C1 segment of cervical spinal cord (tissue), 14 donors: Measurements from ENCODE around the gene TBCD.

Source experiments
- DNase-seq, 14 donors: peaks; one replicate each; lab custom pipeline; 2025; lab: John Stamatoyannopoulos, UW

TBCD gene

DNA sequence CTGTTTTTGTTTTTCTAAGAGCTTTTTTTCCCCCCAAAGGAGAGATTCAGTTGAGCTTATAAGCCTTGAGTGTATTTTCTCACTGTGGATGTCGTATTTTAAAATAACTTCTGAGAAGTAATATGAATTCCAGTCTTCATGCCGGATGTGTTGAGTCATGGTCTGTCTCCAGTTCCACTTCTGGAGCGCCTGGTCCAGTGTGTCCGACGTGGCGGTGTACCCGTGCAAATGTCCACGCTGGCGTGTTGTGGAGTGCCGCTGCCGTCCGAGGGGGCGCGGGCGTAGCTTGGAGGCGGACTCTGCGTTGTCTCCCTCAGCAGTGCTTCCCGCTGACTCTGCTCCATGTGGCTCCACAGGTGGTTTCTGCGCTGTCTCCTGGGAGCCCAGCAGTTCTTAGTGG lies 148.9 kb downstream of the TBCD start:
- DNase-seq: no peak

DNA sequence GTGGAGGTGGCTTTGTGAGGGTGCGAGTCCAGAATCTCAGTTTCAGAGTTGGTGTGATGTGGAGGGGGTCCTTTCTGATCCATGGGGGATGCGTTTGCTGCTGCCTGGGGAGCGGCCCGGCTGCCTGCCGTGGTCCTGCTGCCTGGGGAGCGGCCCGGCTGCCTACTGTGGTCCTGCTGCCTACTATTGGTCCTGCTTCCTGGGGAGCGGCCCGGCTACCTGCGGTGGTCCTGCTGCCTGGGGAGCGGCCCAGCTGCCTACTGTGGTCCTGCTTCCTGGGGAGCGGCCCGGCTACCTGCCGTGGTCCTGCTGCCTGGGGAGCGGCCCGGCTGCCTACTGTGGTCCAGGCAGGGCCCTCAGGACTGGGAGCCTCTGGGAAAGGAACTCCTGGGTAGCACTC lies 149.5 kb downstream of the TBCD start:
- no peak for DNase-seq

DNA sequence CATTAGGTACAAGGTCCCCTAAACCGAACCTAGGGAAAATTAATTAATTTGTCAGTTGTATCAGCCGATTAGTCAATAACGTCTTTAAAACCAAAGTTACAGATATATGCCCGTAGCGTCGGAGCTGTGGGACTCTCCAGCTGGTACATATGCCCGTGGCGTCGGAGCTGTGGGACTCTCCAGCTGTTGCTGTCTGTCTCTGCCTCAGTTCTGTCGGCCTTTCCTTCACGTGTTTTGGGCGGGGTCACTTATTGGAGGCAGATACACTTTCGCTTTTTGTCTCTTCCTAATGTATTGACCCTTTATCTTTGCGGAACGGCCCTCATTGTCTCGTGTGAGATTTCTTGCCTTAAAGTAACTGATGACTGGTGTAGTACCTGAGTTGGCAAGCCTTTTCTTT lies 150.0 kb downstream of the TBCD start:
- DNase-seq: no peak

DNA sequence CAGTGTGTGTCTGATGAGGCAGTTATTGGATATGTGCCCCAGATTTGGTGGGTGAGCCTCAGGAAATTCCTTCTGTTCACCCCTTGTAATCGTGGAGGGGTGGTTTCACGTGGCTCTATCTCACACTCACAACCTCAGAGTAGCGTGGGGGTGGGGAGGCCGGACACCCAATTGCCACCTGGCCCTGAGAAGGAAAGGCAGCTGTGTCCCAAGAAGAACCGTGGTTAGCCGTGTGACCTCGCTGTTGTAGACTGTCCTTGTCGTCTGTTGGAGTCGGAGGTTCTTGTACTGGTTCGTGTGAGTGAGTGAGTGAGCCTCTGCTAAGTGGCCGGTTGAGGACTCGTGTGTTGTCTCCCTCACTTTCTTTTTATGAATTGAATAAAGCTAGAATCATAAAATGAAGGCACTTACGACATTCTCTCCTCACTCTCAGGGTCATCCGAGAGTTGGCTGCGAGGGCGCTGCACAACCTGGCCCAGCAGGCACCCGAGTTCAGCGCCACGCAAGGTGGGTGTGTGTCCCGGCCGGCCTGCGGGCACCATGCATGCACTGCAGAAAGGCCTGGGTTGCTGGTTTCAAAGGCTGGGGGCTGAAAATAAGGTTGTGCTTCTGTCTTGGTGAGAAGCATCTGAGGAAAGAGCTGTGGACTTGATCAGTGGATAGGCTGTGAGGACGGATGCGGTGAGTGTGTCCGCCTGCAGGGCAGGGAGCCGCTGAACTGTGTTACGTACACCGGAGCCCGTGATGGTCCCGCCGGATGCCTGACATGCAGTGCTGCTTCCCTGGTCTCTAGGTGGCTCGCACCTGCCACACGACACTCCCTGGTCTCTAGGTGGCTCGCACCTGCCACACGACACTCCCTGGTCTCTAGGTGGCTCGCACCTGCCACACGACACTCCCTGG lies 151.4 kb downstream of the TBCD start:
- DNase-seq: no peak

DNA sequence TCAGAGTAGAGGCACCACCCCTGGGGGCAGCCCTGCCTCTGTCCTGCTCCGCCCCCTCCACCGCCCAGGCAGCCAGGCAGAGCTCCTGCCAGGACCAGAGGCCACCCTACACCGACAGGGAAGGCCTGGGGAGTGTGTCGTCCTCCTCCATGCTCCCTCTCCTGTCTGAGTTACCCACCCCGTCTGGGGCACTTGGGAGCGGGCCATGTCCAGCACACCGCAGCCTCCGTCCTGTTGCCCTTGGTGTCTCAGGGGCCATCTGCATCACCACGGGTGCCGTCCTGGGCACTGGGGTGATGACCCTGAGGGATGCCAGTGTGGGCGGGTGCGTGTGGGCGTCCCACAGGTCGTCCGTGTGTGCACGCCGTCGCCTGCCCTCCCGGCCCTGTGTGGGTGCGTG lies 153.3 kb downstream of the TBCD start:
- DNase-seq: no peak

DNA sequence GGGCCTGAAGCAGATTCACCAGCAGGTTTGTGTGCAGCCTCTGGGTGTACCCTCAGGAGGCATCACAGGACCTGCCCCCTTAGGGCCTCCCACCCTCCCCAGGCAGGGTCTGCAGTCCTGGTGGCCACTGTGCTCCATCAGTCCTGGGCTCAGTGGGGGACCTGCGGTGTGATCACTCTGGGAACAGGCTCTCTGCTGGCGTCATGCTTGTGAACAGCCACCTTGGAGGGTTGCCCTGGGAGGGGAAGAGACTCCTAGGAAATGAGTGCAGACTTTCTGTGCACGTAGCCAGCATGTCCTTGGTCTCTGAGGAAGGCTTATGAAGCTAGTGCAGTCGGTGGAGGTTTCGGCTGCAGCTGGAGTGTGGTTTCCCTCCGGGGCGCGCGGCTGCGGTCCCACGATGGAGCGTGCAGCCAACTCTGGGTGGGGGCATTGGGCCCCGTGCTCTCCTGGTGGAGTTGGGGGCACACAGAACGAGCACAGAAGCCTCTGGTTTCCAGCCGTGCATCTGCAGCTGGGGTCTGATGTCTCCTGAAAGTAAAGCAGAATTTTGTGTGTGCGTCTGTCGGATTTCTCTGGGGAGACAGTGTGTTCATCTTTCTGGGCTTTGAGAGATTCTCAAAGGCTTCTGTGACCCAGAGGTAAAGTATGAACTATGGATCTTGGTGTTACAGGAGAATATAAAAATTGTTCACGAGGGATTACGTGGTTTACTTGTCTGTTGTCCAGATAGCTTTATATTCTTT lies 156.1 kb downstream of the TBCD start:
- DNase-seq: no peak

DNA sequence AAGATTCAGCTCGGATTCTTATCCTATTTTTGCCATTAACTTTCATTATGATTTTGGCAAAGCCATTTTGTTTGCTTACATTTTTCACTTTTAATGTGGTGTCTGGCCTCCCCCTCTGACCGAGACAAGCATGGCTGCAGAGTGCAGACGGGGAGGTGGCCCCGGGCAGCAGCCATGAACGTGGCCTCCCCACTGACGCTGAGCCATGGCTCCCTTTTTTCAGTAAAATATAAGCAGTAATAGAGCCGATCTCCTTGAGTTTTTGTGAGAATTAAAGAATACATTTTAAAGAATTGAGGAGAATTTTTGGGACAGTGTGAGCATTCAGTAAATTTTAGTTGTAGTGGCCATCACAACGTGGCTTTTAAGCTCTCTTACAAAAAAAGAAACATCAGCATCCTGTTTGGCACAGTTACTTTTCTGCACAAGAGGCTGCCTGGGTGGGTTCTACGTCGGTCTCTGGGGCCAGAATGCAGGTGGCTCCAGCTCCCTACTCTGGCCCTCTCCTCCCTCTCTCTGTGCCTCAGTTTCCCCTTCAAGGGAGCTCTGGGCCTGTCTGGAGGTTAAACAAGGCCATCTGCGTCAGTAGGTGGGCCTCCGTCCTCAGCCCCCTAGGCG lies 156.8 kb downstream of the TBCD start:
- no peak for DNase-seq

DNA sequence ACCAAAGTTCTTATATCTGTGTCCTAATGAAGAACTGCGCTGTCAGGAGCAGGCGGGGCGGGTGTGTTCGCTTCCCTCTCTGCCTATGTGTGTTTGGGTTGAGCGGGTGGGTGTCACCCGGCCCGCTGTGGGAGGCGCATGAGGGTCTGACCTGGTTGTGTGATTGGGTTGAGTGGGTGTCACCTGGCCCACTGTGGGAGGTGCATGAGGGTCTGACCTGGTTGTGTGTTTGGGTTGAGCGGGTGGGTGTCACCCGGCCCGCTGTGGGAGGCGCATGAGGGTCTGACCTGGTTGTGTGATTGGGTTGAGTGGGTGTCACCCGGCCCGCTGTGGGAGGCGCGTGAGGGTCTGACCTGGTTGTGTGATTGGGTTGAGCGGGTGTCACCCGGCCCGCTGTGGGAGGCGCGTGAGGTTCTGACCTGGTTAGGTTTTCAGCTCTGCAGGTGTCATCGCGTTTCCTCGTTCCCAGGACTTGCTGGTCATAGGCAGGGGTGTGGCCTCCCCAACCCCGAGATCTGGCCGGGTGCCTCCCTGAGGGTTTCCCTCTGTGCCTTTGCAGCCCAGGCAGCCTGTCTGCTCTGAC lies 157.5 kb downstream of the TBCD start:
- DNase-seq: no peak

DNA sequence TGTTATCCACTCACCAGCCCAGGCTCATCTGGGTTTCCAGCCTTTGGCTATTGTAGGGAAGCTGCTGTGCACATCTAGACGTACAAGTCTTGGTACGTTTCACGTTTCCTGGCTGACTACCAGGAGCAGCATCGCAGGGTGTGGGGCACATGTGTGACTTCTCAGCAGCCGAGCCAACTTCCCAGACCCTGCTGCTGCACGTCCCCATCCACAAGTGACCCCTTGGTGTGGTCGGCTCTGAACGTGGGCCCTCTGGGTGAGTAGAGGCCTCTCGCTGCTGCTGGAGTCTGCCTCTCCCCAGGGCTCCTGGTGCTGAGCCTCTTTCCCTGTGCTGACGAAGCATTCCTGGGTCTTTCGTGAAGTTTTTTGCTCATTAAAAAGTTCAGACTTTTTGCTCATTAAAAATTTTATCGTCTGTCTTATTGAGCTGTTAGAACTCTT lies 158.2 kb downstream of the TBCD start:
- no peak for DNase-seq

DNA sequence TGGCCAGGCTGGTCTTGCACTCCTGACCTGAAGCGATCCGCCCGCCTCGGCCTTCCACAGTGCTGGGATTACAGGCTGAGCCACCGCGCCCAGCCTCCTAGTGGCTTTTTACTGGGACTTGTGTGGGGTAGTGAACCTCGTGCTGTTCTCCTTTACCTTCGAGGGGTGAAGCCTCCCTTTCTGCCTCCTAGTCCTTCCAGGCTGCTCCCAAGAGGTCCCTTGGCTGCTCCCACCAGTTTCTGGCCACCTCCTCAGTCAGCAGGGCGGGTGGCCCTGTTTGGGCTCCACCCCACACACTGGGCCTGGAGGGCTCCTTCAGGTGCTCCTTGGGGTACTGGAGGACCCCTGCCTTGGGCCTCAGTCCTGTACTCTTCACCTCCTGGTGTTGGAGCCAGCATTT lies 158.9 kb downstream of the TBCD start:
- DNase-seq: no peak

DNA sequence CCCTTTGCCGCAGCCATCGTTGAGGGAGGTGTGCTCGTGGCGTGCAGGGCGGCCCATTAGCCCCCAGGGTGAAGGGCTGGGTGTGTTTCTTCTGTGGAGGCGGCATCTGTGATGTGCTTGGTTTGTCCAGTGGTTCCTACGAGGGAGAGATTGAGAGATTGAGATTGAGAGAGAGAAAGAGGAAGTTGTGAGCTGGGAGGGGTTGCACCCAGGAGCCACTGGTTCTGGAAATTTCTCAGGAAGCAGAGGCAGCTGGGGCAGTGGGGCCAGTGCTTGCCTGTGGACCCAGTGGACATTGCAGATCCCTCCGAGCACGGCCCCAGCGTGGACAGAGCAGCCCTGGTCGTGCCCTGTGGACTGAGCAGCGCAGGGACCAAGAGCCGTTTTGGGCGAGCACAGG lies 160.0 kb downstream of the TBCD start:
- DNase-seq: peak in 3 of 14 donors; percentile 5 to 16 (median 15)

DNA sequence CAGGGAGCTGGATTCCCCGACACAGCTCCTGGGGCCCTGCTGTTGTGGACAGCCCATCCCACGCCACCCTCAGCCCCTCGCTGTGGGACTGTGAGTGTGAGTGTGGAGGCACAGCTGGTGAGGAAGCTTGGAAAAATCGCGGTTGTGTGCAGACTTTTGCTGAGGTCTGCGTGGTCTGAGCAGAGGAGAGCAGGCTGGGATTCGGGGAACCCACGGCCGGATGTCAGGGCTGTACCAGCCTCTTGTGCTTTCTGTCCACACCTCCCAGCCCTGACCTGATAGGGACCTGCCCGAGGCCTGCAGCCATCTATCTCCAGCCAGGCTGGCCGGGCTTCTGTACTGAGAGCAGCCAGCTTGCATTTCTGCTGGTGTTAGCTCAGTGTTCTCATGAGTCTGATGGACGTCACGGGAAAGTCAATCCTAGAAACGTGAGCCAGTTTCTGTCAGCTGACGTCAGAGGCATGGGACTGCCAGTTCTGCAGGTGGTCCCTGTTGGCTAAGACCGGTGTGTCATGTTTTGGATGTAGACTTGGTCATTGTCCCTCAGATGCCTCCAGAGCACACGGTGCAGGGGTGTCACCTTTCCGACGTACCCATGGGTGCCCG lies 160.7 kb downstream of the TBCD start:
- peak in 1 of 14 donors; percentile 13 for DNase-seq

DNA sequence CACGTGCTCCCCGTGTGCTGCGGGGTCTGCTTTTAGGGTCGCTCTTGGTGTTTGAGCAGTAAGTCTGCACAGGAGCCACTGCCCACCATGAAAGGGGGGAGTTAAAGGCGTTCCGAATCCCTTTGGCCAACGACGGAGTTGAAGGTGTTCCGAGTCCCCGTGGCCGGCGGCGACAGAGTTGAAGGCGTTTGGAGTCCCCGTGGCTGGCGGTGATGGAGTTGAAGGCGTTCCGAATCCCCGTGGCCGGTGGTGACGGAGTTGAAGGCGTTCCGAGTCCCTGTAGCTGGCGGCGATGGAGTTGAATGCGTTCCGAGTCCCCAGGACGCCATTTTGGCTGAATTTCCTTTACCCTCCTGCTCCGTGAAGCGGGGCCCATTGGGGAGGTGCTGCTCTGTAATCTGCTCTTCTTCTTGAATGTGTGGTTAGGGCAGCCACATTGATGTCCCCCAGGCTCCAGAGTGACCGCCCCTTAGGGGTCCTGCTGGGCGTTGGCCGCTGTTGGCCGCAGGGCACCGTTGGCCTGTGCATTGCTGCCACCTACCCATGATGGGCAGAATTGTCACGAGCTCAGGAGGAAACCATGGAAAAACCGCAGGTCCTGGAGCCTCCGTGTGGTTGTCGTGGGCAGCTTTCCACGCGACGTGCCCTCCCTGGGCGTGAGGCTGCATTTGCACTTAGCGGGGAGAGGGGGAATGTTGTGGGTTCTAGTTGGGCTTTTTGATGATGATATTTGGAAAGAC lies 161.6 kb downstream of the TBCD start:
- DNase-seq: peak in 1 of 14 donors; percentile 20

DNA sequence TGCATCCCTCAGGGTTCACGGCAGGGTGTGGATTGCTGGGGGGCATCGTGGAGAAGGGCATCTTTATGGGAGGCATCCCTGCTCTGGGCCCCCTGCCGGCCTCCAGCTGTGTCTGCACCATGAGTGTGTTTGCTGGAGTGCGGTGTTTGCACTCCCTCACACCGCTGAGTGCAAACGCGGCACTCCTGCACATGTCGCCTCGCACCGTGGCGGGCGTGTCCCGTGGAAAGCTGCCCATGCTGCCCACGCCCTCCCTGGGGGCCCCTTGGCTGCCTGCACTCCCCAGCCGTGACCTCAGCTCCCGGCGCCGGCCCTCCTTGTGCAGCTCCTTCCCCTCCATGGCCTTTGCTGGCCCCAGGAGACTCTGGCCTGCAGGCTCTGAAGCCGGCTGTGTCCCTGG lies 162.5 kb downstream of the TBCD start:
- DNase-seq: no peak

DNA sequence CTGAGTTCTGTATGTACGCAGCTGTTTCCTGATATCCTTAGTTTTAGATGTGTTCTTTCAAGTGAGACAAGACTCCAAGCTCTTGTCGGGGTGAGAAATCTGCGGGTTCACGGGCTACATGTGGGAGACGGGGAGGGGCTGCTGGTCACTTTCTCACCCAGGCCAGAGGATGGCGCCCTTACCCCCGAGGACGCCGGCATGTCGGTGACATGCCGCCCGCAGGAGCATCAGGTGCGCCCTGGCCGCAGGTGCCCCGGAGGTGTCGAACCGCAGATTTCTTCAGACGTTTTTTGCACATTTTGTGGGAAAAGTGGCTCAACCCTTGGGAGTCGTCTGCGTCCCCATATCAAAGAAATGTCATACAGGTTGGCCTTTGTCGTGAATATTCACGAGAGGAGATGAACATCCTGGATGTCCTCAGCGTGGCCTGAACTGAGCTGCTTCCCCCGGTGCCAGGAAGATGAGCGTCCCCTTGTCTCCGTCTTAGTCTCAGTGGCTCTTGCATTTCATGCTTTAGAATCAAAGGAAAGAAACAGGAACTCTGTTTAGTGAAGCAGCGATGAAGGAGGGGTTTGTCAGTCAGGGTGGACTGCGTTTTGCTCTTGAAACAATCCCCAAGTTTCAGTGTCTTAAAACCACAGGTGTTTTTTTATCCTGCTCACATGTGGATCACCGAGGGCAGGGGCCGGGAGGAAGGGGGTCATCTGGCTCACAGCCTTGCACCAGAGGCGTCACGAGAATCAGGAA lies 163.3 kb downstream of the TBCD start:
- no peak for DNase-seq

DNA sequence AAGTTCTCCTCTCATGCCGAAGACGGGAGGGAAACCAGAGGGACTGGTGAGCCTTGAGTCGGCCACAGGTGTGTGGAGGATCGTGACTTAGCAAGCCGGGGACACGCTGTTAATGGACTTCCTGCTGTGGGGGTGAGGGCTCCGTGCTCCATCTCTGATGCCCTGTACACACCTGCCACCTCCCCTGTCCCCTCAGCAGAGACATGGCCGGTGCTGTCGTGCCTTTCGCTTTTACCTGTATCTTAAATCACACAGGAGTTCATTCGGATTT lies 163.8 kb downstream of the TBCD start:
- DNase-seq: no peak

DNA sequence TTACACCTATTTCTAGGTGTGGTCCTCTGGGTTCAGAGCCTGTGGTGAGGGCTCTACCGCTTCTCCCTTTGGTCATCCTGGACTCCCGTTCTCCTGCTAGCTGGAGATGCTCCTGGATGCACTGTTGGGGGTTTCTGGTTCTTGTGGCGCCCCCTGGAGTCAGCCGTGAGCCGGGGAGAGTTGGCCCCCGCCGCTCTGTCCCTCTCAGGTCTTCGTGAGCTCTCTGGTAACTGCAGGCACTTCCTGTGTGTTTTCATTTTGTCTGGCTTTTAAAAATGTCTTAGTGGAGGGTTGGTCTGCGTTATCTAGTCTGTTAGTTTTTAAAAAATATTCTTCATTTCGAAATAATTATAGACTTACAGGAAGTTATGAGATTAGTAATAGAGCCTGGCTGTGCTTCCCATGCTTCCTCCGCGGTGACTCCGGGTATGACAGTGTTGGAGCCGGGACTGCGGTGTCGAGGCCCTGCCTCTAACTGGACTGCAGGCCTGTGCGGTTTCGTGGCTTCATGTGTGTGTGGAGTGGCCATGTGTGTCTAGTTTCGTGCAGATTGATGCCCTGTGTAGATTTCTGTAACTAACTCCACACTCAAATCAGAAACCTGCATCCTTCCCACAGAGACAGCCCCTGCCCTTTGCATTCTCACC lies 166.0 kb downstream of the TBCD start:
- DNase-seq: no peak

DNA sequence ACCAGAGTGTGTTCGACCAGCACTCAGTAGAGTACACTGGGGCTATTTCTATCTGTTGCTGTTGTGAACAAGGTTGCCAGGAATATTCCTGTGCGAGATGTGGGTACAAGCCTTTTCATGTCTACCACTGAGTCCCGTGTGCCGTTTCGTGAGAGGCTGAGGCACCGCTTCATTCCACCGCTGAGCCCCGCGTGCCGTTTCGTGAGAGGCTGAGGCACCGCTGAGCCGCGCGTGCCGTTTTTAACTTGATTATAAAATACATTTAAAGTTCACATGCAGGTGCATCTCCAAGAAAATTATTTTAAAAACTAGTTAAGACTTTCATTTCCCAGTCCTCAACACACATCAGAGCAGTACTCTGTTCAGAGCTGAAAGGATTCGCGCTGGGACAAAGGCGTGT lies 166.6 kb downstream of the TBCD start:
- DNase-seq: no peak

DNA sequence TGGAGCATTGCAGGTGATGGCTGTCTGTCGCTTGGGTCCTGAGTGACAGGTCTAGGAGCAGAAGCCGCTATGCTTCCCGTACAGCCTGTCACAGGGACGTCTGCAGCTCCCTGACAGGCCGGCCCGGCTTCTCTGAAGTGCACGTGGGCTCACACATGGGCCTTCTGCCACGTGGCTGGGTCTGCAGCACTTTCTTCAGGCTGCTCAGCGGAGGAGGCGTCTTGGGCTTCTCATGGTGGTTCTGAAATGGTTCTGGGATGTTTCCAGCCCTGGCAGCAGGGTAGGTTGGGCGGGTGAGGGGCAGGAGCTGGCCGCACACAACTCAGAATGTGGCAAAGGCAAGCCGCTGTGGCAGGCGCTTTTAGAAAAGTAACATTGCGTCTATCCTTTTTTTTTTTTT lies 168.3 kb downstream of the TBCD start:
- peak in 2 of 14 donors; percentile 27 to 30 for DNase-seq

DNA sequence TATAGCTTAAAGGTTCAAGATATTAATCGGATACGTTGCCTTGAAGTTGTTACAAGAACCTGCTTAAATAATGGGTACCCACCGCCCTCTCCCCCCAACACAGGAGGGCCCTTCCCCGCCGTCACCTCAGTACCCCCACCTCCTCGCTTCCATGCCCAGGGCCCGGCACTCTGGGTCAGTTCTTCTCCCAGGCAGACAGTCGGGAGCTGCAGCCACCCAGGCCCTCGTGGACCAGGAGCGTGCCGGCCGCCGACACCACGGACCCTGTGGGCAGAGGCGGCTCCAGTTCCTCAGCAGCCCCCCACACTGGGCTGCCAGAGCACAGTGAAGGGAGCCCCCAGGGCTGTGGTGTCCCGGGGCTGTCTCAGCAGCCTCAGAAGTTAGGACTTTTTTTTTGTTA lies 168.8 kb downstream of the TBCD start:
- DNase-seq: no peak
